IMR-90 (cell line): ENCODE results near the gene CD36. TPM values are rescaled to one million over a fixed set of nuclear protein-coding genes. Genes with fewer than 3 reads are reported as not detected.

Experiments used
- ATAC-seq: fragments of 200-7000 bp; cut with Tn5 transposase; 2 replicates; pipeline ENCODE4 v1.9.1; 2020; ENCODE audit warnings: low read depth, mild to moderate bottlenecking, moderate library complexity
- BruUV-seq: library from RNA; stranded (reverse); fragments of 400-500 nt; replicated peaks from 2 replicates; lab custom pipeline; 2021; lab: Mats Ljungman, UMichigan
- CTCF ChIA-PET: fragments of 300-600 bp; formaldehyde crosslinking; extraction: SDS; loops from one replicate; lab custom pipeline; 2021; ENCODE audit warnings: antibody characterized with exemption; lab: Yijun Ruan, JAX
- POLR2A ChIA-PET: fragments of 300-600 bp; sonication (Branson Sonifier 250); formaldehyde crosslinking; loops from one replicate; lab custom pipeline; 2022; ENCODE audit warnings: antibody characterized with exemption; ENCODE audit not compliant: unreplicated experiment; lab: Charles Lee
- DNase-seq: peaks from one replicate; pipeline ENCODE4 v3.0.0; 2013
- H2AFZ ChIP-seq: replicated peaks from 2 replicates; pipeline ENCODE3; 2013; ENCODE audit warnings: low read length, mild to moderate bottlenecking; ENCODE audit not compliant: poor library complexity
- H2AK5ac ChIP-seq: 2 replicates; pipeline ENCODE4 v1.6.1; 2013; ENCODE audit warnings: low read depth, low read length, inconsistent platforms
- H2AK9ac ChIP-seq: replicated peaks from 2 replicates; pipeline ENCODE3; 2013; ENCODE audit warnings: mild to moderate bottlenecking, low read depth, low read length, moderate library complexity; ENCODE audit not compliant: poor library complexity
- H2BK120ac ChIP-seq: 2 replicates; pipeline ENCODE4 v1.6.1; 2013; ENCODE audit warnings: low read depth, low read length, inconsistent platforms
- H2BK15ac ChIP-seq: 3 replicates; pipeline ENCODE4 v1.6.1; 2013; ENCODE audit warnings: low read depth, low read length, inconsistent platforms
- H2BK20ac ChIP-seq: 2 replicates; pipeline ENCODE4 v1.6.1; 2013; ENCODE audit warnings: low read depth, mild to moderate bottlenecking, inconsistent platforms, low read length, moderate library complexity
- H2BK5ac ChIP-seq: 2 replicates; pipeline ENCODE4 v1.6.1; 2013; ENCODE audit warnings: mild to moderate bottlenecking, low read depth, low read length, inconsistent platforms; ENCODE audit not compliant: poor library complexity, severe bottlenecking
- H3K14ac ChIP-seq: replicated peaks from 2 replicates; pipeline ENCODE4 v1.6.1; 2013; ENCODE audit warnings: low read depth, low read length, inconsistent platforms
- H3K18ac ChIP-seq: 2 replicates; pipeline ENCODE4 v1.6.1; 2013; ENCODE audit warnings: low read depth, low read length, control low read depth
- H3K23ac ChIP-seq: 2 replicates; pipeline ENCODE4 v1.6.1; 2013; ENCODE audit warnings: low read depth, low read length, inconsistent platforms
- H3K27ac ChIP-seq: 2 replicates; pipeline ENCODE4 v1.5.1; 2013; ENCODE audit warnings: mild to moderate bottlenecking, control low read depth, low read length; ENCODE audit not compliant: insufficient read depth
- H3K27me3 ChIP-seq: 2 replicates; pipeline ENCODE4 v1.6.1; 2013; ENCODE audit warnings: low read length; ENCODE audit not compliant: control insufficient read depth, insufficient read depth
- H3K36me3 ChIP-seq: 2 replicates; pipeline ENCODE4 v1.6.1; 2013; ENCODE audit warnings: low read length, mixed read lengths; ENCODE audit not compliant: control insufficient read depth, insufficient read depth
- H3K4ac ChIP-seq: 2 replicates; pipeline ENCODE4 v1.6.1; 2013; ENCODE audit warnings: low read depth, low read length, inconsistent platforms
- H3K4me1 ChIP-seq: 2 replicates; pipeline ENCODE4 v1.6.1; 2013; ENCODE audit warnings: low read length, mixed read lengths; ENCODE audit not compliant: control insufficient read depth, insufficient read depth
- H3K4me2 ChIP-seq: 2 replicates; pipeline ENCODE4 v1.6.1; 2013; ENCODE audit warnings: low read depth, mild to moderate bottlenecking, control low read depth, low read length, moderate library complexity
- H3K4me3 ChIP-seq: 2 replicates; pipeline ENCODE4 v1.5.1; 2013; ENCODE audit warnings: low read depth, mild to moderate bottlenecking, control low read depth, low read length, moderate library complexity; ENCODE audit not compliant: insufficient read depth
- H3K56ac ChIP-seq: 2 replicates; pipeline ENCODE4 v1.6.1; 2013; ENCODE audit warnings: low read length, inconsistent platforms; ENCODE audit not compliant: insufficient read depth; ENCODE audit errors: extremely low read depth
- H3K79me1 ChIP-seq, 2 experiments: 2 replicates each; pipeline ENCODE4 v1.6.1; 2013; ENCODE audit warnings: low read length in 2 of 2, inconsistent platforms in 1 of 2, low read depth in 1 of 2
- H3K9ac ChIP-seq: 2 replicates; pipeline ENCODE4 v1.6.1; 2013; ENCODE audit warnings: low read depth, low read length, control low read depth
- H3K9me1 ChIP-seq: 2 replicates; pipeline ENCODE4 v1.6.1; 2013; ENCODE audit warnings: low read length, inconsistent platforms; ENCODE audit not compliant: insufficient read depth
- H3K9me3 ChIP-seq: 2 replicates; pipeline ENCODE4 v1.6.1; 2013; ENCODE audit warnings: low read length; ENCODE audit not compliant: control insufficient read depth, insufficient read depth
- H4K20me1 ChIP-seq: 2 replicates; pipeline ENCODE4 v1.6.1; 2013; ENCODE audit warnings: low read length, inconsistent platforms; ENCODE audit not compliant: insufficient read depth
- H4K5ac ChIP-seq: 2 replicates; pipeline ENCODE4 v1.6.1; 2013; ENCODE audit warnings: mild to moderate bottlenecking, low read depth, low read length, control low read depth
- H4K8ac ChIP-seq, 2 experiments: 2 replicates each; pipeline ENCODE4 v1.6.1; 2013; ENCODE audit warnings: low read depth in 2 of 2, low read length in 2 of 2, control low read depth in 1 of 2, inconsistent platforms in 1 of 2
- H4K91ac ChIP-seq: 2 replicates; pipeline ENCODE4 v1.6.1; 2013; ENCODE audit warnings: low read depth, low read length, inconsistent platforms; ENCODE audit not compliant: insufficient read depth
- RFX5 ChIP-seq: IDR thresholded peaks from 2 replicates; pipeline ENCODE4 v1.8.0; 2012; ENCODE audit warnings: low read depth, mild to moderate bottlenecking, low read length, moderate library complexity
- WGBS, 2 experiments: methylation state at CpG; one replicate each; pipeline versions ENCODE4 v1.1.5 to v1.1.7; 2013; ENCODE audit warnings: missing lambda C conversion rate in 2 of 2; ENCODE audit not compliant: insufficient read length in 1 of 2; ENCODE audit errors: extremely low coverage in 2 of 2; 5-methylcytosine and 5-hydroxymethylcytosine counted together
- dilution Hi-C: fragments of 300-500 bp; cut with HindIII; formaldehyde crosslinking; loops from one replicate; pipeline ENCODE4 v1.14.3; 2018; ENCODE audit warnings: low sequenced_read_pairs; ENCODE audit not compliant: unreplicated experiment
- in situ Hi-C: fragments of 300-500 bp; cut with MboI; formaldehyde crosslinking; loops from 3 replicates; pipeline ENCODE4 v1.14.3; 2019; ENCODE audit warnings: low sequenced_read_pairs, inconsistent platforms, mixed read lengths
- intact Hi-C: fragments of 100-400 bp; cut with micrococcal nuclease; formaldehyde crosslinking; loops from 2 replicates; pipeline ENCODE4 v1.10.0; 2022
- polyA plus RNA-seq, 3 experiments: library from polyadenylated mRNA; depleted of rRNA; stranded (reverse); fragments of >200 nt; gene quantifications; 2 replicates each; pipeline ENCODE4 v1.2.3, GENCODE V29; 2012; ENCODE audit warnings: low replicate concordance in 1 of 3
- total RNA-seq: library from RNA; depleted of rRNA; stranded (reverse); fragments of >200 nt; gene quantifications from 2 replicates; pipeline ENCODE4 v1.2.3, GENCODE V29; 2012
- TF ChIP-seq, protein P1 (sequence below): fragments of 150-350 bp; IDR thresholded peaks from 2 replicates; pipeline ENCODE4 v1.6.1; 2017; ENCODE audit warnings: mild to moderate bottlenecking, antibody characterized with exemption, low read length, low read depth

Gene CD36
- total and polyA plus RNA-seq, 2 of the 4 experiments (the other 2 are of a cell fraction): 0.19 to 0.54 TPM

DNA sequence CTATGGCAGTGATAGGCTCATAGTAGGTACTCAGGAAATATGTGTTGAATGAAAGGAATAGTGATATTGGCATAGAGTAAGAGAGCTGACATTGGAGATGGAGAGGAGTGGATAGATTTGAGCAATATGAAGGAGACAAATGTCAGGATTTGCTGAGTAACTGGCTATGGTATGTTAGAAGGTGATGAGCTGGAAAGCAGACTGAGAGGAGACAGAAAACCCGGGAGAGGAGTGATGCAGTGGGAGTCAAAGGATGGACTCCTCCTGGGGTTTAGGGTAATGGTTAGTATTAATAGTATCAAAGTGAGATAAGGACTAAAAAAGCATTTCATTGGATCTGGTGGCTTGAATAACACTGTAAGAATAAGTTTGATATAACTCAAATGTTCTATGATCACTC, 64.8 kb downstream of the CD36 start:
- CTCF ChIA-PET: no interaction called here

More for the DNA sequence above, 64.8 kb downstream of the CD36 start:
- dilution Hi-C loops (no loop called here), intact Hi-C loops (no loop called here), in situ Hi-C loops (loop anchor here (5.0 to 10.0 kb wide), 3 partner anchors 214 to 754 kb away; partner anchors contain the start of gene SEMA3C)
- no peak overlapping the region for H3K27ac ChIP-seq
- no peak overlapping the region for H2AK5ac ChIP-seq
- no peak overlapping the region for H3K4ac ChIP-seq
- H3K36me3 ChIP-seq: no peaks in the 10 kb centered on the region
- no peaks in the 10 kb centered on the region; the same call in 1 of the 2 replicates for H3K9me1 ChIP-seq
- no peak overlapping the region for H2BK120ac ChIP-seq
- H3K23ac ChIP-seq: no peak overlapping the region; the same call in 1 of the 2 replicates
- peak overlapping the region; percentile 8; the same call in 1 of the 2 replicates for H4K91ac ChIP-seq
- no peak for TF ChIP-seq RFX5
- TF ChIP-seq, protein P1, sequence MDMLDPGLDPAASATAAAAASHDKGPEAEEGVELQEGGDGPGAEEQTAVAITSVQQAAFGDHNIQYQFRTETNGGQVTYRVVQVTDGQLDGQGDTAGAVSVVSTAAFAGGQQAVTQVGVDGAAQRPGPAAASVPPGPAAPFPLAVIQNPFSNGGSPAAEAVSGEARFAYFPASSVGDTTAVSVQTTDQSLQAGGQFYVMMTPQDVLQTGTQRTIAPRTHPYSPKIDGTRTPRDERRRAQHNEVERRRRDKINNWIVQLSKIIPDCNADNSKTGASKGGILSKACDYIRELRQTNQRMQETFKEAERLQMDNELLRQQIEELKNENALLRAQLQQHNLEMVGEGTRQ: no peak
- H2BK5ac ChIP-seq: no peak overlapping the region
- no peak overlapping the region for H2AK9ac ChIP-seq
- no peak for DNase-seq
- H3K14ac ChIP-seq: no peak overlapping the region
- H2BK20ac ChIP-seq: no peak overlapping the region
- H3K4me2 ChIP-seq: no peak overlapping the region
- POLR2A ChIA-PET: no interaction called here
- H2AFZ ChIP-seq: no peak overlapping the region
- H3K18ac ChIP-seq: no peak overlapping the region
- no peak overlapping the region for H3K56ac ChIP-seq
- H3K27me3 ChIP-seq: no peaks in the 10 kb centered on the region
- H4K20me1 ChIP-seq: no peaks in the 10 kb centered on the region
- no peak overlapping the region for H4K5ac ChIP-seq
- H3K9me3 ChIP-seq: no peaks in the 10 kb centered on the region
- no TSS peak for BruUV-seq
- peaks cover 9% of the 10 kb centered on the region for H3K4me1 ChIP-seq
- 0 out of 4 replicates have a peak overlapping the region, but pooled peaks of 1 of the 2 experiments have one; percentile 22 for H4K8ac ChIP-seq
- H3K79me1 ChIP-seq: no peaks in the 10 kb centered on the region
- no peak overlapping the region for H3K4me3 ChIP-seq
- H2BK15ac ChIP-seq: peak overlapping the region; percentile 42; the same call in 1 of the 3 replicates
- no peak for ATAC-seq
- WGBS, 2 experiments: 0% methylated on average over 1 of the region's 1 CpG; no CpG with 5 or more reads in 1 of the 2 experiments
- H3K9ac ChIP-seq: no peak overlapping the region
